Nephron (organoid): ENCODE data around the gene EFNA5.

Source experiments
- H3K27ac Mint-ChIP-seq, 3 experiments: 2 replicates each; pipeline ENCODE4 v1.8.0; 2020; ENCODE audit warnings: mixed read lengths in 3 of 3, mild to moderate bottlenecking in 2 of 3, moderate library complexity in 1 of 3
- H3K27me3 Mint-ChIP-seq: 2 replicates; pipeline ENCODE4 v1.8.0; 2021; ENCODE audit warnings: low read depth, mild to moderate bottlenecking, moderate library complexity, mixed read lengths
- H3K36me3 Mint-ChIP-seq: 2 replicates; pipeline ENCODE4 v1.8.0; 2020; ENCODE audit warnings: low read depth, mixed read lengths
- H3K4me1 Mint-ChIP-seq: 2 replicates; pipeline ENCODE4 v1.8.0; 2020; ENCODE audit warnings: mixed read lengths
- H3K4me3 Mint-ChIP-seq, 3 experiments: 2 replicates each; pipeline ENCODE4 v1.8.0; 2020; ENCODE audit warnings: mild to moderate bottlenecking in 3 of 3, mixed read lengths in 3 of 3, moderate library complexity in 2 of 3
- H3K9me3 Mint-ChIP-seq: 2 replicates; pipeline ENCODE4 v1.8.0; 2020; ENCODE audit warnings: mixed read lengths
- CTCF ChIP-seq, 3 experiments: fragments of 200-600 bp; sonication (generic); IDR thresholded peaks; one replicate each; pipeline ENCODE4 v1.5.0; 2021; ENCODE audit warnings: antibody characterized with exemption in 3 of 3; ENCODE audit not compliant: unreplicated experiment in 3 of 3

EFNA5 gene

GRCh38 chr5:107376546-107377276, 294.0 kb downstream of the EFNA5 start:
- H3K27me3 Mint-ChIP-seq, result peaks cover 4% of the 10 kb centered on the region
- no peak overlapping the region for H3K27ac Mint-ChIP-seq
- no peak overlapping the region for H3K4me3 Mint-ChIP-seq
- H3K9me3 Mint-ChIP-seq, result no peaks in the 10 kb centered on the region
- peaks cover 8% of the 10 kb centered on the region for H3K4me1 Mint-ChIP-seq
- H3K36me3 Mint-ChIP-seq, result peaks cover 25% of the 10 kb centered on the region
- no peak for TF ChIP-seq CTCF (IDR thresholded peaks at IDR 0.05; ENCODE audit: unreplicated experiment in 3 of 3)

- no peak overlapping the region for H3K4me3 Mint-ChIP-seq
- peaks cover 4% of the 10 kb centered on the region for H3K27me3 Mint-ChIP-seq
- no peak for TF ChIP-seq CTCF (IDR thresholded peaks at IDR 0.05; ENCODE audit: unreplicated experiment in 3 of 3)
- H3K27ac Mint-ChIP-seq, result no peak overlapping the region
- no peaks in the 10 kb centered on the region for H3K9me3 Mint-ChIP-seq
- H3K36me3 Mint-ChIP-seq, result peaks cover 13% of the 10 kb centered on the region
- peaks cover 8% of the 10 kb centered on the region for H3K4me1 Mint-ChIP-seq
Measured at GRCh38 chr5:107373549-107374263, 297.0 kb downstream of the EFNA5 start.

GRCh38 chr5:107372723-107373450, 297.9 kb downstream of the EFNA5 start:
- TF ChIP-seq CTCF (IDR thresholded peaks at IDR 0.05; ENCODE audit: unreplicated experiment in 3 of 3), result no peak
- Mint-ChIP-seq H3K27ac (peak overlapping the region in 1 of 3 experiments; percentile 17), H3K4me3 (no peak overlapping the region), H3K36me3 (peaks cover 9% of the 10 kb centered on the region), H3K27me3 (peaks cover 4% of the 10 kb centered on the region), H3K4me1 (peaks cover 8% of the 10 kb centered on the region), H3K9me3 (no peaks in the 10 kb centered on the region)

- H3K9me3 Mint-ChIP-seq, result no peaks in the 10 kb centered on the region
- H3K27me3 Mint-ChIP-seq, result no peaks in the 10 kb centered on the region
- no peak overlapping the region for H3K27ac Mint-ChIP-seq
- H3K4me3 Mint-ChIP-seq, result no peak overlapping the region
- no peak for TF ChIP-seq CTCF (IDR thresholded peaks at IDR 0.05; ENCODE audit: unreplicated experiment in 3 of 3)
- H3K4me1 Mint-ChIP-seq, result peaks cover 8% of the 10 kb centered on the region
- no peaks in the 10 kb centered on the region for H3K36me3 Mint-ChIP-seq
Measured at GRCh38 chr5:107370396-107370968, 300.3 kb downstream of the EFNA5 start.

GRCh38 chr5:107369622-107370021, 301.1 kb downstream of the EFNA5 start:
- no peaks in the 10 kb centered on the region for H3K36me3 Mint-ChIP-seq
- no peak overlapping the region for H3K27ac Mint-ChIP-seq
- no peak for TF ChIP-seq CTCF (IDR thresholded peaks at IDR 0.05; ENCODE audit: unreplicated experiment in 3 of 3)
- H3K27me3 Mint-ChIP-seq, result no peaks in the 10 kb centered on the region
- no peaks in the 10 kb centered on the region for H3K9me3 Mint-ChIP-seq
- peaks cover 8% of the 10 kb centered on the region for H3K4me1 Mint-ChIP-seq
- H3K4me3 Mint-ChIP-seq, result no peak overlapping the region
